ENCODE results near the gene BAD.

DNA sequence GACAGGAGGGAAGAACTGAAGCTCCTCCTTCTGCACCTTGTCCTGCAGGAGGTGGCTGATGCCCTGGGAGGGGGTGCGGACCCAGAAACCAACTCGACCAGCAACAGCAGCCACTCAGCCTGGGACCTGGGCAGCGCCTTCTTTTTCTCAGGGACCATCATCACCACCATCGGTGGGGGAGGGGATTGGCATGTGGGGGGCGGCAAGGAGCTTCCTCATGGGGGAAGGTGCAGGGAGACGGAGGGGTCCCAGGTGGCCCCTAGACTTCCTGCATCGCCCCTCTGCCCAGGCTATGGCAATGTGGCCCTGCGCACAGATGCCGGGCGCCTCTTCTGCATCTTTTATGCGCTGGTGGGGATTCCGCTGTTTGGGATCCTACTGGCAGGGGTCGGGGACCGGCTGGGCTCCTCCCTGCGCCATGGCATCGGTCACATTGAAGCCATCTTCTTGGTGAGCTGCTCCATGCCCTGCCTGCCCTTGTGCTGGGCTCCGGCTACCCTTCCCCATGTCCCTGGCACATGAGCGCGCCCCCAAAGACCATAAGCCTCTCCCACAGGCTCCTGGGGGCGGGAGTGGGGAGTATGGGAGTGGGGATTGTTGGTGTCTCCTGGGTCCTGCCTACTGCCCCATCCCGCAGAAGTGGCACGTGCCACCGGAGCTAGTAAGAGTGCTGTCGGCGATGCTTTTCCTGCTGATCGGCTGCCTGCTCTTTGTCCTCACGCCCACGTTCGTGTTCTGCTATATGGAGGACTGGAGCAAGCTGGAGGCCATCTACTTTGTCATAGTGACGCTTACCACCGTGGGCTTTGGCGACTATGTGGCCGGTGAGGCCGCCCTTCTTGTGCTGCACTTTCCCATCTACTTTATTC, 12.6 kb upstream of the BAD start:
- TF ChIP-seq, protein P1, sequence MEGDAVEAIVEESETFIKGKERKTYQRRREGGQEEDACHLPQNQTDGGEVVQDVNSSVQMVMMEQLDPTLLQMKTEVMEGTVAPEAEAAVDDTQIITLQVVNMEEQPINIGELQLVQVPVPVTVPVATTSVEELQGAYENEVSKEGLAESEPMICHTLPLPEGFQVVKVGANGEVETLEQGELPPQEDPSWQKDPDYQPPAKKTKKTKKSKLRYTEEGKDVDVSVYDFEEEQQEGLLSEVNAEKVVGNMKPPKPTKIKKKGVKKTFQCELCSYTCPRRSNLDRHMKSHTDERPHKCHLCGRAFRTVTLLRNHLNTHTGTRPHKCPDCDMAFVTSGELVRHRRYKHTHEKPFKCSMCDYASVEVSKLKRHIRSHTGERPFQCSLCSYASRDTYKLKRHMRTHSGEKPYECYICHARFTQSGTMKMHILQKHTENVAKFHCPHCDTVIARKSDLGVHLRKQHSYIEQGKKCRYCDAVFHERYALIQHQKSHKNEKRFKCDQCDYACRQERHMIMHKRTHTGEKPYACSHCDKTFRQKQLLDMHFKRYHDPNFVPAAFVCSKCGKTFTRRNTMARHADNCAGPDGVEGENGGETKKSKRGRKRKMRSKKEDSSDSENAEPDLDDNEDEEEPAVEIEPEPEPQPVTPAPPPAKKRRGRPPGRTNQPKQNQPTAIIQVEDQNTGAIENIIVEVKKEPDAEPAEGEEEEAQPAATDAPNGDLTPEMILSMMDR (IDR thresholded peaks at IDR 0.05) = no peak
- TF ChIP-seq POLR2A (IDR thresholded peaks at IDR 0.05) = no peak

All from right lobe of liver (tissue), 4 donors.